ENCODE data around the gene CXCL8. TPM values are rescaled to one million over a fixed set of nuclear protein-coding genes. Genes with fewer than 3 reads are reported as not detected.

CXCL8 gene
- polyA plus RNA-seq, 4 donors = 0.30 to 1.1 (median 0.60) TPM

DNA sequence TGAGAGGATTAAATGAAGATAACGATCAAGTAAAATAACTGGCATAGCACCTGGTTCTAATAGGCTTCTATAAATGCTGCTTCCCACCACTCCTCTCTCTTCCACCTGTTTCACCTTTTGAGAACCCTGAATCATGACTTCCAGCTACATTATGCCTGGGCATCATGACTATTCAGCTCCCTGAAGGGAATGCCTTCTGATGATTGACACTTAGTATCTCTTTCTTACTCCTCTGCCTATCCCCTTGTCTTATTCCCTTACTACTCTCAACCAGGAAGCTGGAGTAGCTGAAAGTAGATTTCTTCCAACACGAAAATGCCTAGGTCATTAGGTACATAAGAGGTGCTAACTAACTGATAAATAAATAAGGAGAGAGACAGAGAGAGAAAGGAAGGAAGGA is 24.7 kb upstream of the CXCL8 start:
- no peak for DNase-seq (ENCODE audit: low read depth in 4 of 4, low spot score in 3 of 4)

GRCh38 chr4:73718375-73719373 is 21.7 kb upstream of the CXCL8 start:
- no peak for DNase-seq (ENCODE audit: low read depth in 4 of 4, low spot score in 3 of 4)

- no peak for DNase-seq (ENCODE audit: low read depth in 4 of 4, low spot score in 3 of 4)
These were observed 18.9 kb upstream of the CXCL8 start for GRCh38 chr4:73721435-73721834.

DNA sequence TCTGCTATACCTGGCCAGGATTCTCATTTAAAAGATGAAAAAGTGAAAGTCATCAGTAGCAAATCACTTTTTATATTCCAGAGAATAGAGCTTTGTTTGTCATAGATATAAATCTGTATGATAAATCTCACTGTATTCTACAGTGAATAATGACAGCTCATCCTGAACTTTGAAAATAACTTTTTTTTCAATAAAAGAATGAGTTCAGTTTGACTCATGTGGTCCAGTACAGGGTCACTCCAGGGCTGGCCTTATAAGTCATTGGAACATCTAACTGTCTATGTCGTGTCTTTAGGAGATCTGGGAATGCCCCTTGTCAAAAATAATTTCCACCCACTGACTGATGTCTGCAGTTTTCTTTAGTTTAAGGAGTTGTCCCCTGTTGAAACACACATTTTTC is 18.5 kb upstream of the CXCL8 start:
- no peak for DNase-seq (ENCODE audit: low read depth in 4 of 4, low spot score in 3 of 4)

DNA sequence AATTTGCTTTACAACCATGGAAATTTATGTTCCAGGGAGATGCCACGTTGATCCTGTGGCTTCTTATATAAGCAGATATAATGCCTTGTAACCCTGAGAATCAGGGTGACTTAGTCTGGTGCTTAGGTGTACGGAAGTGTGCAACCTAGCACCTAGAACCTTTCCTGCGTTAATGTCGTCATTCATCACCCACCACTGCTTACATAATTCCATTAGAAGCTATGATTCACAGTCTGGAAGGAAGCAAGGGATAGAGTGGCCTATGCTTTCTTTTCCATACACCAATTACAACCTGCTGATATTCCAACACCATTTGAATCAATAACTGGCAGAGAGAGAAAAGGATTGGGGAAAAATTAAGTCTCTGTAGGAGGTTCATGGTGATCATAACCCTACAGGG is 17.3 kb upstream of the CXCL8 start:
- no peak for DNase-seq (ENCODE audit: low read depth in 4 of 4, low spot score in 3 of 4)

DNA sequence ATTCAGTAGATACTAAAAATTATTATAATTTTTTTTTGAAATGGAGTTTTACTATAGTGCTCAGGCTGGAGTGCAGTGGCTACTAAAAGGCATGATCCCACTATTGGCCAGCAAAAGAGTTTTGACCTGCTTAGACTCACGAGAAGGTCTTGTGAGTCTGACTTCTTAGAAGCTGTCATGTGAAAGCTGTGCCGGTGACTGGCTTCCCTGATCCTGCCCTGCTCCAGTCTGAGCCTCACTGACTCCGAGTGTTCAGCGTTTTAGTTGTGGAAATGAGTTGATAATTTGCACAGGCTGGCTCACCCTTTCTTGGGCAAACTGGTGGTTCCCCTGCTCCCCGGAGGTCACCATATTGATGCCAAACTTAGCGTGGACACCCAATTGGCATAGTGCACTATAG is 16.4 kb upstream of the CXCL8 start:
- DNase-seq (ENCODE audit: low read depth in 4 of 4, low spot score in 3 of 4) = no peak

DNA sequence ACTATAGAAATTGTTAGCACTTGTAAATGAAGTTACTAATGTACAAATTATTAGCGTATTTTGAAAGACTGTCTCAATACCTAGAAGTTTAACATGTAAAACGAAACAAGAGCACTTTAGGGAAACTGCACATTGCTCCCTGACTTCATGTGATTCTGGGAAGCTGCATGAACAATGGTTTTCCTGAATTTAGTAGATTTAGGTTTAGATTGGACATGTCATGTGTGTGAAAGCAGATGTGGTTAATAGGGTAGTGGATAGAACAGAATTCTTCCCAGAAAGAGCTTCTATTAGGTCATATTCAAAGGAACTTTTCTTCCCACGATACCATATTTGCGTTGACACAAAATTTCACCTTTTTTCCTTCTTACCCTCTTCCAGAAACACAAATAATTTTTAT is 14.9 kb upstream of the CXCL8 start:
- no peak for DNase-seq (ENCODE audit: low read depth in 4 of 4, low spot score in 3 of 4)

GRCh38 chr4:73725985-73726384 is 14.4 kb upstream of the CXCL8 start:
- DNase-seq (ENCODE audit: low read depth in 4 of 4, low spot score in 3 of 4) = no peak

DNA sequence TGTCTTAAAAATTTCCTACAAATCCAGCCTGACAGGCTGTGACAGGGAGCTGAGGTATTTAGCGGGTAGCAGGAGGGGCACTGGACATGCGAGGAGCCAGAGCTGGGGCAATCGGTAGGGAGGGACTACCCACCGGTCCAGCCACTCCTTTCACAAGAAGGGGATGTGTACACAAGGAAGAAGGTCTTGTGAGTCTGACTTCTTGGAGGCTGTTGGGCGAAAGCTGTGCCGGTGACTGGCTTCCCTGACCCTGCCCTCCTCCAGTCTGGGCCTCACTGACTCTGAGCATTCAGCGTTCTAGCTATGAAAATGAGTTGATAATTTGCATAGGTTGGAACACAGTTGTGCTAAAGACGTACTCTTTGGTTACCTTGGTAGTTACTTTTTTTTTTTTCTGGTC is 12.7 kb upstream of the CXCL8 start:
- DNase-seq (ENCODE audit: low read depth in 4 of 4, low spot score in 3 of 4) = no peak

DNA sequence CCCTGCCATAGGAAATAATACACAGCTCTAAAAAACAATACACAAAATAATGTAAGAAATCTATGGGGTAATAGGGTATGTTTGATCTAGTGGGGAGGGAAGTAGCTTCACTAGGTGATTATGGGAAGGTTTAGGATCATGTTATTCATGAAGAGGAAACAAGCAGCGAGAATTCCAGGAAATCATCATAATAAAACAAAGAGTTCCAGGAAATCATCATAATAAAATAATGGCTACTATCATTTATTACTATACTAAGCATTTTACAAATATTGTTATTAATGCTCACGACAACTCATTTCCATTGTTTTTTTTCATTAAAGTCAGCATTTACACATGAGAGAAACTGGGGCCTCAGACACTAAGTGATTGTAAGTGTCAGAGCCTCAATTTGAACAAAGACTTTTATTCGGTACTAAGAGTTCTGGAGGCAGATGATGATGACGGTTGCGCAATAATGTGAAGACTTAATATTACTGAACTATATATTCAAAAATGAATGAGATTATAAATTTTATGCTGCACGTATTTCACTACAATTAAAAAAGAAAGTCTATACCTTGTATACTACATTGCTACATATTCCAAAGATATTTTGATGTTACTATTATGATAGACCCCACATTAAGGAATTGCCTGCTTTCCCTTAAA is 12.2 kb upstream of the CXCL8 start:
- DNase-seq (ENCODE audit: low read depth in 4 of 4, low spot score in 3 of 4) = no peak

GRCh38 chr4:73729534-73730165 is 10.7 kb upstream of the CXCL8 start:
- DNase-seq (ENCODE audit: low read depth in 4 of 4, low spot score in 3 of 4) = peak in 2 of 4 donors; percentile 15 to 32

GRCh38 chr4:73730292-73730691 is 10.1 kb upstream of the CXCL8 start:
- DNase-seq (ENCODE audit: low read depth in 4 of 4, low spot score in 3 of 4) = no peak

DNA sequence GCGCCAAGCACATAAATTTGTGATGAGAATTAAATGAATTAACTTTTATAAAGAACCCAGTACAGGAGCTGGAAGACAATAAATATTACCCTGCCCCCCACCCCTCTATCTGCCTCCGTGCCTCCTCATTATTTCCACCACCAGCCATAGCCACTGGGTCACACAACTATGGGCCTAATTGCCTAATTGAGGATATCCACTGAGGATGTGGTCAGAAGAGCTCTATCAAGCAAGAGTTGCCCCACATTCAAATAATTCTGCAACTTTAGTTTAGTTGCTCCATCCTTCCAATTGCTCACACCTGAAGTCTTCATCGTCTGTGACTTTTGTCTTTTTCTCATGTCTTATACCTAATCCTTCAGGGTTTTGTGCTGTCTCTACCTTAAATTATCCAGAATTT is 9.5 kb upstream of the CXCL8 start:
- no peak for DNase-seq (ENCODE audit: low read depth in 4 of 4, low spot score in 3 of 4)

- no peak for DNase-seq (ENCODE audit: low read depth in 4 of 4, low spot score in 3 of 4)
These were observed 8.3 kb upstream of the CXCL8 start for GRCh38 chr4:73731968-73732610.

DNA sequence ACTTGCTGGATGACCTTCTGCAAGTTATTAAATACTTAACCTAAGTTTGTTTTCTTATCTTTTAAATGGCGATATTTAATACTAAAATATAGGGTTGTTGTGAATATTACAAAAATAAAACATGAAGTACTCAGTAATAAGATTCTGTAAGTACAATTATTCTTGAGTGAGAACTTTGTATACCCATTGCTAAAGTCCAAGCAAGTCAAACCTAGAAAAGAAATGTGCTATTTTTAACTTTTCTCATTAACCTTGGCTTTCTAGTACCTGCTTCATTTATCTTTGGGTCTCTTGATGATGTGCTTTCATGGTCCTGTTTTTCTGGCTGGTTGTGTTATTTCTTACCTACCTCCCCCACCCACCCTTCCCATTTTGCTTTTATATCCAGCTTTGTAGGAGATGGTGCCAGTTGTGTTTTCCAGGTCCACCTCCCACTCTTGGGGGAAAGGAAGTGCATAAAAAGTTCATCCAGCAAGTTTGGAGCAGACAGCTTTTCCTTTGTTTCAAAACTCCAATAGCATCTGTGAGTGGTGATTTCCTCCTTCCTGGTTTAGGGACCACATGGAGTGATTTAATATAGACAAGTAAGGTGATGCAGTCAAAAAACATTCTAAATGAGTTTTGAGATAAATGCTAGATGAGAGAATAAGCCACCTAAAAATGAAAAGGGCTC is 7.5 kb upstream of the CXCL8 start:
- DNase-seq (ENCODE audit: low read depth in 4 of 4, low spot score in 3 of 4) = no peak

DNA sequence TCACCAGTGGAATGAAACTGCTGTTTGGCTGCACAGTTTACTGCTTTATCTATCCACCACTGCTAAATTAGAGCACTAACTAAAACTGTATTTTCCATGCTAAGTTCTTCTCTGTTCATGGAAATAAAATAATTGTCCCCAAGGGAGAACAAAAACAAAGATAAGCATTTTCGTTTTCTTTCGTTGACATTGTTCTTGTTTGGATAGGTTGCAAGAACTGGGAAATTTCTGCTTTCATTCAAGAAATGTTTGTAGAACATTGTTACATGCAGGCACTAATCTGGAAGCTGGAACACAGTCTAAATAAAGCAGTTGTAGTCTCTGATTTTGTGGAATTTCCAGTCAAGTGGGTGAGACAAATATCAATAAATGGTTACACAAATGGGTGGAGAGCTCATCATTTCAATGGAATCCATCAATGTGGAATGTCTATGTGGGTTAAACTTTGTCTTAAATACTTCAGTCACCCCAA is 5.8 kb upstream of the CXCL8 start:
- no peak for DNase-seq (ENCODE audit: low read depth in 4 of 4, low spot score in 3 of 4)

- no peak for DNase-seq (ENCODE audit: low read depth in 4 of 4, low spot score in 3 of 4)
These were observed 5.1 kb upstream of the CXCL8 start for GRCh38 chr4:73735231-73735630.

DNA sequence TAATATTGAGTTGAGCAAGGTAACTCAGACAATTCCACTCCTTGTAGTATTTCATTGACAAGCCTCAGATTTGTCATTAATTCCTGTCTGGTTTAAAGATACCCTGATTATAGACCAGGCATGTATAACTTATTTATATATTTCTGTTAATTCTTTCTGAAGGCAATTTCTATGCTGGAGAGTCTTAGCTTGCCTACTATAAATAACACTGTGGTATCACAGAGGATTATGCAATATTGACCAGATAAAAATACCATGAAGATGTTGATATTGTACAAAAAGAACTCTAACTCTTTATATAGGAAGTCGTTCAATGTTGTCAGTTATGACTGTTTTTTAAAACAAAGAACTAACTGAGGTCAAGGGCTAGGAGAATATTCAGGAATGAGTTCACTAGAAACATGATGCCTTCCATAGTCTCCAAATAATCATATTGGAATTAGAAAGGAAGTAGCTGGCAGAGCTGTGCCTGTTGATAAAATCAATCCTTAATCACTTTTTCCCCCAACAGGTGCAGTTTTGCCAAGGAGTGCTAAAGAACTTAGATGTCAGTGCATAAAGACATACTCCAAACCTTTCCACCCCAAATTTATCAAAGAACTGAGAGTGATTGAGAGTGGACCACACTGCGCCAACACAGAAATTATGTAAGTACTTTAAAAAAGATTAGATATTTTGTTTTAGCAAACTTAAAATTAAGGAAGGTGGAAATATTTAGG is 821 bp downstream of the CXCL8 start:
- DNase-seq (ENCODE audit: low read depth in 4 of 4, low spot score in 3 of 4) = no peak

DNA sequence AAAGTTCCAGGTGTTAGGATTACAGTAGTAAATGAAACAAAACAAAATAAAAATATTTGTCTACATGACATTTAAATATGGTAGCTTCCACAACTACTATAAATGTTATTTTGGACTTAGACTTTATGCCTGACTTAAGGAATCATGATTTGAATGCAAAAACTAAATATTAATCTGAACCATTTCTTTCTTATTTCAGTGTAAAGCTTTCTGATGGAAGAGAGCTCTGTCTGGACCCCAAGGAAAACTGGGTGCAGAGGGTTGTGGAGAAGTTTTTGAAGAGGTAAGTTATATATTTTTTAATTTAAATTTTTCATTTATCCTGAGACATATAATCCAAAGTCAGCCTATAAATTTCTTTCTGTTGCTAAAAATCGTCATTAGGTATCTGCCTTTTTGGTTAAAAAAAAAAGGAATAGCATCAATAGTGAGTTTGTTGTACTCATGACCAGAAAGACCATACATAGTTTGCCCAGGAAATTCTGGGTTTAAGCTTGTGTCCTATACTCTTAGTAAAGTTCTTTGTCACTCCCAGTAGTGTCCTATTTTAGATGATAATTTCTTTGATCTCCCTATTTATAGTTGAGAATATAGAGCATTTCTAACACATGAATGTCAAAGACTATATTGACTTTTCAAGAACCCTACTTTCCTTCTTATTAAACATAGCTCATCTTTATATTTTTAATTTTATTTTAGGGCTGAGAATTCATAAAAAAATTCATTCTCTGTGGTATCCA is 1.6 kb downstream of the CXCL8 start:
- no peak for DNase-seq (ENCODE audit: low read depth in 4 of 4, low spot score in 3 of 4)

All from right renal pelvis (tissue), 4 donors.